CD8-positive, alpha-beta memory T cell (primary cell): ENCODE results near the gene MT1F. TPM values are rescaled to one million over a fixed set of nuclear protein-coding genes. Genes with fewer than 3 reads are reported as not detected.

Experiments used
- CTCF ChIA-PET: fragments of 350-600 bp; sonication (Branson Sonifier 250); formaldehyde crosslinking; loops from one replicate; lab custom pipeline; 2021; ENCODE audit warnings: antibody characterized with exemption; lab: Charles Lee
- POLR2A ChIA-PET: fragments of 350-600 bp; sonication (Branson Sonifier 250); formaldehyde crosslinking; loops from one replicate; lab custom pipeline; 2021; ENCODE audit warnings: antibody characterized with exemption; lab: Charles Lee
- DNase-seq, 5 donors: peaks; one replicate each; pipeline versions ENCODE4 v3.0.0 to v3.0.0-alpha.2; 2020 to 2022; ENCODE audit warnings: mixed read lengths in 1 of 5
- H3K27ac ChIP-seq: one replicate; pipeline ENCODE4 v1.7.0; 2013; ENCODE audit warnings: low read depth, mild to moderate bottlenecking, low read length, moderate library complexity
- H3K27me3 ChIP-seq: 2 replicates; pipeline ENCODE4 v1.7.0; 2013; ENCODE audit warnings: low read length, mild to moderate bottlenecking; ENCODE audit not compliant: insufficient read depth, poor library complexity, severe bottlenecking
- H3K36me3 ChIP-seq: 2 replicates; pipeline ENCODE4 v1.7.0; 2013; ENCODE audit warnings: mild to moderate bottlenecking, low read length, moderate library complexity; ENCODE audit not compliant: insufficient read depth
- H3K4me1 ChIP-seq: 2 replicates; pipeline ENCODE4 v1.7.0; 2013; ENCODE audit warnings: mild to moderate bottlenecking, low read length, moderate library complexity; ENCODE audit not compliant: insufficient read depth
- H3K4me3 ChIP-seq: 2 replicates; pipeline ENCODE4 v1.7.0; 2013; ENCODE audit warnings: mild to moderate bottlenecking, low read length
- H3K9me3 ChIP-seq: 2 replicates; pipeline ENCODE4 v1.7.0; 2013; ENCODE audit warnings: mild to moderate bottlenecking, low read length
- H3K27ac Mint-ChIP-seq, 8 donors: one replicate each; pipeline ENCODE4 v1.8.0; 2020 to 2021; ENCODE audit warnings: mixed read lengths in 8 of 8, mild to moderate bottlenecking in 6 of 8, inconsistent platforms in 3 of 8, moderate library complexity in 3 of 8
- H3K27me3 Mint-ChIP-seq, 2 donors: one replicate each; pipeline ENCODE4 v1.8.0; 2020 to 2021; ENCODE audit warnings: mixed read lengths in 2 of 2, mild to moderate bottlenecking in 1 of 2, moderate library complexity in 1 of 2
- H3K36me3 Mint-ChIP-seq, 3 donors: one replicate each; pipeline ENCODE4 v1.8.0; 2020 to 2021; ENCODE audit warnings: mixed read lengths in 3 of 3, inconsistent platforms in 1 of 3, mild to moderate bottlenecking in 1 of 3
- H3K4me1 Mint-ChIP-seq, 3 donors: one replicate each; pipeline ENCODE4 v1.8.0; 2020 to 2021; ENCODE audit warnings: mixed read lengths in 3 of 3, inconsistent platforms in 1 of 3, mild to moderate bottlenecking in 1 of 3
- H3K4me3 Mint-ChIP-seq, 7 donors: one replicate each; pipeline ENCODE4 v1.8.0; 2020 to 2021; ENCODE audit warnings: mixed read lengths in 7 of 7, mild to moderate bottlenecking in 6 of 7, moderate library complexity in 4 of 7, inconsistent platforms in 2 of 7
- H3K9me3 Mint-ChIP-seq, 5 donors: one replicate each; pipeline ENCODE4 v1.8.0; 2020 to 2022; ENCODE audit warnings: mixed read lengths in 5 of 5, mild to moderate bottlenecking in 3 of 5, moderate library complexity in 2 of 5, inconsistent platforms in 1 of 5
- polyA plus RNA-seq: library from polyadenylated mRNA; unstranded; fragments of 300-500 nt; fragmentation: Illumina TruSeq; gene quantifications from one replicate; pipeline ENCODE4 v1.2.3, GENCODE V29; 2021
- total RNA-seq, 2 experiments: library from RNA; stranded (reverse); gene quantifications; one replicate each; pipeline ENCODE4 v1.2.3, GENCODE V29; 2021

MT1F gene
- total and polyA plus RNA-seq, 3 experiments from 2014 or later: 17.9 to 60.7 (median 18.6) TPM

- no peaks in the 10 kb centered on the region for H3K9me3 ChIP-seq
- H3K4me3 Mint-ChIP-seq: peak overlapping the region; percentile 38 to 87 (median 81)
- CTCF ChIA-PET: interaction anchor here (0.9 to 3.8 kb wide), 3 partner anchors 13 to 99 kb away, joined by 3 to 21 read pairs (median 4); no protein-coding TSS in a partner anchor
These were observed 18.0 kb downstream of the MT1F start for GRCh38 chr16:56675685-56676210.

DNA sequence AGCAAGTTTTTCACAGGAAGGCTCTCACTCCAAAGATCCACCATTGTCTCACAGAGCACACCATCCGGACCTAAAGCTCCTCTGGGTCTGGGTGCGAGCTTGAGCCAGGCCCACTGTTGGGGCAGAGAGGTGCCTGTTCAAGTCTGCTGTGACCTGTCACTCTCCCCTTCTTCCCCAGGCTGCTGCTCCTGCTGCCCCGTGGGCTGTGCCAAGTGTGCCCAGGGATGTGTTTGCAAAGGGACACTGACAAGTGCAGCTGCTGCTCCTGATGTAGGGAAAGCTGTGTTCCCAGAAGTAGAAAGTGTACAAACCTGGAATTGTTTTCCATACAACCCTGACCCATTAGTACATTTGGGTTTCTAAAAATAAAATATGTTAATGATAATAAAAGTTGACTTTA is 19.7 kb downstream of the MT1F start:
- Histone ChIP-seq H3K36me3 (no peaks in the 10 kb centered on the region), H3K27me3 (no peaks in the 10 kb centered on the region), H3K4me3 (no peak overlapping the region), H3K9me3 (no peaks in the 10 kb centered on the region), H3K27ac (no peak overlapping the region), H3K4me1 (peaks cover 9% of the 10 kb centered on the region)
- no peak for DNase-seq
- peaks cover 19 to 21% (median 19%) of the 10 kb centered on the region in 3 donors for H3K4me1 Mint-ChIP-seq
- ChIA-PET POLR2A (interaction anchor here (0.6 to 0.8 kb wide), 2 partner anchors 24 to 93 kb away, joined by 3 to 4 read pairs; no protein-coding TSS in a partner anchor), CTCF (interaction anchor here (1.2 to 3.8 kb wide), 3 partner anchors 15 to 100 kb away, joined by 3 to 21 read pairs (median 5); no protein-coding TSS in a partner anchor)
- no peak overlapping the region for H3K27ac Mint-ChIP-seq
- H3K4me3 Mint-ChIP-seq: peak overlapping the region in 2 of 7 donors; percentile 40 to 75
- H3K36me3 Mint-ChIP-seq: peaks cover 0 to 3% (median 0%) of the 10 kb centered on the region in 3 donors
- no peaks in the 10 kb centered on the region for H3K9me3 Mint-ChIP-seq
- peaks cover 7 to 8% of the 10 kb centered on the region in 2 donors for H3K27me3 Mint-ChIP-seq

More at GRCh38 chr16:56675685-56676210, 18.0 kb downstream of the MT1F start:
- Histone ChIP-seq H3K27ac (no peak overlapping the region), H3K36me3 (no peaks in the 10 kb centered on the region), H3K27me3 (peaks cover 5% of the 10 kb centered on the region), H3K4me3 (peak overlapping the region; percentile 28), H3K4me1 (peaks cover 3% of the 10 kb centered on the region)
- peak in 3 of 5 donors; percentile 43 to 75 (median 63) for DNase-seq
- POLR2A ChIA-PET: interaction anchor here (0.6 kb wide), 1 partner anchor 737 kb away, joined by 4 read pairs; no protein-coding TSS in a partner anchor
- Mint-ChIP-seq H3K36me3 (peaks cover 0 to 1% (median 0%) of the 10 kb centered on the region in 3 donors), H3K9me3 (no peaks in the 10 kb centered on the region), H3K4me1 (peaks cover 10 to 14% (median 11%) of the 10 kb centered on the region in 3 donors), H3K27me3 (peaks cover 17 to 23% of the 10 kb centered on the region in 2 donors), H3K27ac (peak overlapping the region in 2 of 8 donors; percentile 7 to 12)

- ChIA-PET CTCF (interaction anchor here (3.8 kb wide), 1 partner anchor 23 kb away, joined by 21 read pairs; no protein-coding TSS in a partner anchor), POLR2A (no interaction called here)
- H3K4me3 ChIP-seq: no peak overlapping the region
- Mint-ChIP-seq H3K4me3 (peak overlapping the region in 1 of 7 donors; percentile 0), H3K9me3 (no peaks in the 10 kb centered on the region), H3K4me1 (peaks cover 34 to 36% (median 34%) of the 10 kb centered on the region in 3 donors), H3K27ac (peak overlapping the region in 1 of 8 donors; percentile 51), H3K36me3 (peaks cover 0 to 3% (median 1%) of the 10 kb centered on the region in 3 donors), H3K27me3 (peaks cover under 1 to 5% of the 10 kb centered on the region in 2 donors)
- no peak for DNase-seq
- H3K27me3 ChIP-seq: no peaks in the 10 kb centered on the region
- H3K27ac ChIP-seq: no peak overlapping the region
- H3K36me3 ChIP-seq: no peaks in the 10 kb centered on the region
- no peaks in the 10 kb centered on the region for H3K9me3 ChIP-seq
- peaks cover 21% of the 10 kb centered on the region for H3K4me1 ChIP-seq
These were observed 21.4 kb downstream of the MT1F start for GRCh38 chr16:56679078-56679730.

GRCh38 chr16:56679818-56680217 is 22.1 kb downstream of the MT1F start:
- Histone ChIP-seq H3K4me3 (no peak overlapping the region), H3K36me3 (no peaks in the 10 kb centered on the region), H3K27ac (no peak overlapping the region), H3K9me3 (no peaks in the 10 kb centered on the region), H3K27me3 (no peaks in the 10 kb centered on the region), H3K4me1 (peaks cover 21% of the 10 kb centered on the region)
- Mint-ChIP-seq H3K4me3 (peak overlapping the region in 1 of 7 donors; percentile 0), H3K27me3 (peaks cover 0 to 5% of the 10 kb centered on the region in 2 donors), H3K36me3 (peaks cover 0 to 3% (median 3%) of the 10 kb centered on the region in 3 donors), H3K9me3 (no peaks in the 10 kb centered on the region), H3K27ac (peak overlapping the region in 4 of 8 donors; percentile 19 to 75 (median 38)), H3K4me1 (peaks cover 37 to 41% (median 38%) of the 10 kb centered on the region in 3 donors)
- no peak for DNase-seq
- ChIA-PET POLR2A (no interaction called here), CTCF (no interaction called here)

DNA sequence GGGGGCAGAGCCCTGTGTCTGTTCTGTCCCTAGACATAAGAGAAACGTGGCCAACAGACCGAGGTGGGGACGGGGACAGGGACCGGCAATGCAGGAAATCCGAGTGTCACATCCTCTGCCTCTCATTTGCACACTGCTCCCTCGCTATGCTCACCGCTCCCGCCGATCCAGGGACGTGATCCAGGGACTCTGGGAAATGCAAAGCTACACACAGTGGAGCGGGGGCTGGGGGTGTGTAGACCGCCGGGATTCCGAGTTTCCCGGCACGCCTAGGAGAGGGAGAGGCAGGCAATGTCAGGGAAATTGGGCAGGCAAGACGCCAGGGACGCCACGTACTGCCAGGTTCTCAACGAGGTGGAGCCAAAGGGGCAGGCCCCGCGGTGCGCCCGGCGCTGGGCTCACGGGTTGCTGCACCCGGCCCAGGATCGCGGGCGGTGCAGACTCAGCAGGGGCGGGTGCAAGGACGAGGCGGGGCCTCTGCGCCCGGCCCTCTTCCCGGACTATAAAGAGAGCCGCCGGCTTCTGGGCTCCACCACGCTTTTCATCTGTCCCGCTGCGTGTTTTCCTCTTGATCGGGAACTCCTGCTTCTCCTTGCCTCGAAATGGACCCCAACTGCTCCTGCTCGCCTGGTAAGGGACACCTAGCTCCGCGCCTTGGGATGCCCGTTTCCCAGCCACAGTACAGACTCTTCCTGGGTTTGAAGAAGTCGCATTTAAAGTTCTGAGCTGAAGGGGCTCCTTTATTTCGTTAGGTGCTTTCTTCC is 24.4 kb downstream of the MT1F start, which contains the start of gene MT1X:
TSS of gene MT1X (plus strand) at position 532 of the 764 bp plus-strand sequence. CDS start at position 603, 71 bp downstream.
- no peaks in the 10 kb centered on the region for H3K27me3 Mint-ChIP-seq
- peaks cover 26 to 29% (median 27%) of the 10 kb centered on the region in 3 donors for H3K4me1 Mint-ChIP-seq
- H3K27ac Mint-ChIP-seq: peak within 1 kb of the TSS; percentile 90 to 98 (median 97)
- ChIA-PET POLR2A (interaction anchor here (0.7 to 1.9 kb wide), 10 partner anchors 20 to 250 kb away, joined by 3 to 7 read pairs (median 4); partner anchors contain the start of genes HERPUD1, MT1E, MT1F and MT2A), CTCF (interaction anchor here (1.3 to 1.9 kb wide), 5 partner anchors 9 to 38 kb away, joined by 3 to 7 read pairs (median 4); no protein-coding TSS in a partner anchor)
- Histone ChIP-seq H3K4me1 (peaks cover 17% of the 10 kb centered on the region), H3K27ac (peak within 1 kb of the TSS; percentile 70), H3K27me3 (no peaks in the 10 kb centered on the region), H3K36me3 (no peaks in the 10 kb centered on the region), H3K4me3 (peak within 1 kb of the TSS; percentile 86), H3K9me3 (no peaks in the 10 kb centered on the region)
- peak; percentile 72 to 93 (median 86) for DNase-seq
- H3K4me3 Mint-ChIP-seq: peak within 1 kb of the TSS; percentile 94 to 98 (median 97)
- H3K9me3 Mint-ChIP-seq: peaks cover 0 to 3% (median 0%) of the 10 kb centered on the region in 5 donors
- H3K36me3 Mint-ChIP-seq: peaks cover 3 to 6% (median 6%) of the 10 kb centered on the region in 3 donors

GRCh38 chr16:56682703-56683397 is 25.1 kb downstream of the MT1F start:
- DNase-seq: no peak
- ChIA-PET POLR2A (interaction anchor here (0.7 to 1.9 kb wide), 10 partner anchors 19 to 249 kb away, joined by 3 to 7 read pairs (median 4); partner anchors contain the start of genes HERPUD1, MT1E, MT1F and MT2A), CTCF (interaction anchor here (1.3 to 1.9 kb wide), 6 partner anchors 9 to 106 kb away, joined by 3 to 7 read pairs (median 4); no protein-coding TSS in a partner anchor)
- peaks cover 26 to 29% (median 27%) of the 10 kb centered on the region in 3 donors for H3K4me1 Mint-ChIP-seq
- H3K27me3 Mint-ChIP-seq: no peaks in the 10 kb centered on the region
- peak overlapping the region; percentile 94 to 98 (median 97) for H3K4me3 Mint-ChIP-seq
- peaks cover 0 to 3% (median 0%) of the 10 kb centered on the region in 5 donors for H3K9me3 Mint-ChIP-seq
- H3K36me3 ChIP-seq: no peaks in the 10 kb centered on the region
- peaks cover 17% of the 10 kb centered on the region for H3K4me1 ChIP-seq
- H3K9me3 ChIP-seq: no peaks in the 10 kb centered on the region
- no peaks in the 10 kb centered on the region for H3K27me3 ChIP-seq
- H3K27ac ChIP-seq: peak overlapping the region; percentile 70
- H3K4me3 ChIP-seq: peak overlapping the region; percentile 86
- peaks cover 3 to 6% (median 6%) of the 10 kb centered on the region in 3 donors for H3K36me3 Mint-ChIP-seq
- H3K27ac Mint-ChIP-seq: peak overlapping the region; percentile 90 to 98 (median 97)
